ENCODE measurements around the gene CLSTN3.

DNA sequence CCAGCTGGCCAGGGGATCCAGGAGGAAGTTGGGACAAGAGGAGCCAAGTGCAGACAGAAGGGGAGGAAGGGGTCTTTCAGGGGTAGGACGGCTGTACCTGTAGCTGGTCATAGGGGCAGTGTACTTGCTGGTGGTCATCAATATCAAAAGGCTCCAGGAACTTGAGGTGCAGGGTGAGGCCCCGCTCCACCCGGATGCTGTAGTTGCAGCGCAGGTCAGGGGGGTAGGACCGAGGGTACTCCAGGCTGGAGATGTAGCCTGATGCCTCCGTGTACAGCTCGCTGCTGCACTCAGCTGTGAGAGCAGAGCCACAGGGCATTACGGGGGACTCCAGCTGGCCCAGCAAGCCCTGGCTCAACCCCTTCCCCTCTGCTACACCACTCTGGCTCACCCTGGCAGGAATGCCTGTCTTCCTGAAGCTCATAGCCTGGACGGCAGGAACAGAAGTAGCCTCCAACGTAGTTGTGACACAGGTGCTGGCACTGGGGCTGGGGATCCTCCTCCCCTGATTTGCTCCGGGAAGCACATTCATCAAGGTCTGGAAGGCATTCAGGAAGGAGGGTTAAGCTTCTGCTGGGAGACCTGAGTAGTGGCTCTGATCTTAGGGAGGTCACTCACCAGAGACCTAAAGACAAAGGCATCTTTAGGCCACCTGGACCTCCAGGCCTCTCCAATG lies 40.8 kb upstream of the CLSTN3 start:
- TF ChIP-seq, protein P1, sequence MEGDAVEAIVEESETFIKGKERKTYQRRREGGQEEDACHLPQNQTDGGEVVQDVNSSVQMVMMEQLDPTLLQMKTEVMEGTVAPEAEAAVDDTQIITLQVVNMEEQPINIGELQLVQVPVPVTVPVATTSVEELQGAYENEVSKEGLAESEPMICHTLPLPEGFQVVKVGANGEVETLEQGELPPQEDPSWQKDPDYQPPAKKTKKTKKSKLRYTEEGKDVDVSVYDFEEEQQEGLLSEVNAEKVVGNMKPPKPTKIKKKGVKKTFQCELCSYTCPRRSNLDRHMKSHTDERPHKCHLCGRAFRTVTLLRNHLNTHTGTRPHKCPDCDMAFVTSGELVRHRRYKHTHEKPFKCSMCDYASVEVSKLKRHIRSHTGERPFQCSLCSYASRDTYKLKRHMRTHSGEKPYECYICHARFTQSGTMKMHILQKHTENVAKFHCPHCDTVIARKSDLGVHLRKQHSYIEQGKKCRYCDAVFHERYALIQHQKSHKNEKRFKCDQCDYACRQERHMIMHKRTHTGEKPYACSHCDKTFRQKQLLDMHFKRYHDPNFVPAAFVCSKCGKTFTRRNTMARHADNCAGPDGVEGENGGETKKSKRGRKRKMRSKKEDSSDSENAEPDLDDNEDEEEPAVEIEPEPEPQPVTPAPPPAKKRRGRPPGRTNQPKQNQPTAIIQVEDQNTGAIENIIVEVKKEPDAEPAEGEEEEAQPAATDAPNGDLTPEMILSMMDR (IDR thresholded peaks at IDR 0.05; ENCODE audit: low read length) = no peak
- TF ChIP-seq EZH2 (optimal IDR thresholded peaks at IDR 0.05; ENCODE audit: low read depth, low read length) = no peak
- no peak for TF ChIP-seq EZH2phosphoT487 (IDR thresholded peaks at IDR 0.05; ENCODE audit: low read length)
